Type B pancreatic cell (in vitro differentiated cells): ENCODE results near the gene COLEC11. TPM values are rescaled to one million over a fixed set of nuclear protein-coding genes. Genes with fewer than 3 reads are reported as not detected.

Experiments
- DNase-seq: peaks from one replicate; pipeline ENCODE4 v3.0.0; 2021; ENCODE audit warnings: mixed read lengths; ENCODE audit not compliant: unreplicated experiment; ENCODE audit errors: extremely low spot score
- H3K27ac Mint-ChIP-seq: 2 replicates; pipeline ENCODE4 v1.8.0; 2021; ENCODE audit warnings: mild to moderate bottlenecking, mixed read lengths
- H3K27me3 Mint-ChIP-seq: 2 replicates; pipeline ENCODE4 v1.8.0; 2021; ENCODE audit warnings: mixed read lengths
- H3K36me3 Mint-ChIP-seq: 2 replicates; pipeline ENCODE4 v1.8.0; 2021; ENCODE audit warnings: mixed read lengths
- H3K4me1 Mint-ChIP-seq: one replicate; pipeline ENCODE4 v1.8.0; 2021; ENCODE audit warnings: mixed read lengths; ENCODE audit not compliant: unreplicated experiment
- H3K4me3 Mint-ChIP-seq: 2 replicates; pipeline ENCODE4 v1.8.0; 2021; ENCODE audit warnings: mild to moderate bottlenecking, mixed read lengths
- H3K9me3 Mint-ChIP-seq: 2 replicates; pipeline ENCODE4 v1.8.0; 2021; ENCODE audit warnings: mixed read lengths
- long read RNA-seq: library from polyadenylated mRNA; unstranded; transcript quantifications from one replicate; pipeline ENCODE4 v2.0.0, GENCODE V29; 2020
- total RNA-seq: library from RNA; stranded (reverse); gene quantifications from 2 replicates; pipeline ENCODE4 v1.2.1, GENCODE V29; 2021; ENCODE audit warnings: low replicate concordance
- TF ChIP-seq, protein P1 (sequence below): fragments of 200-600 bp; sonication (generic); conservative IDR thresholded peaks from 2 replicates; pipeline ENCODE4 v1.5.0; 2021; ENCODE audit warnings: antibody characterized with exemption, mild to moderate bottlenecking

COLEC11 gene
- total RNA-seq, result 0.33 and 0.63 TPM in 2 replicates
- long read RNA-seq, result 0 reads

GRCh38 chr2:3594493-3595281 lies at the start of gene COLEC11:
TSS of gene COLEC11 (plus strand) at chr2:3595112. CDS start at chr2:3604341, 9,229 bp downstream.
- Mint-ChIP-seq H3K4me1 (peaks cover 9% of the 10 kb centered on the region), H3K36me3 (peaks cover 7% of the 10 kb centered on the region), H3K9me3 (no peaks in the 10 kb centered on the region), H3K27me3 (peaks cover 9% of the 10 kb centered on the region), H3K27ac (peak within 1 kb of the TSS; percentile 12), H3K4me3 (no peak within 1 kb of the TSS)
- TF ChIP-seq, protein P1, sequence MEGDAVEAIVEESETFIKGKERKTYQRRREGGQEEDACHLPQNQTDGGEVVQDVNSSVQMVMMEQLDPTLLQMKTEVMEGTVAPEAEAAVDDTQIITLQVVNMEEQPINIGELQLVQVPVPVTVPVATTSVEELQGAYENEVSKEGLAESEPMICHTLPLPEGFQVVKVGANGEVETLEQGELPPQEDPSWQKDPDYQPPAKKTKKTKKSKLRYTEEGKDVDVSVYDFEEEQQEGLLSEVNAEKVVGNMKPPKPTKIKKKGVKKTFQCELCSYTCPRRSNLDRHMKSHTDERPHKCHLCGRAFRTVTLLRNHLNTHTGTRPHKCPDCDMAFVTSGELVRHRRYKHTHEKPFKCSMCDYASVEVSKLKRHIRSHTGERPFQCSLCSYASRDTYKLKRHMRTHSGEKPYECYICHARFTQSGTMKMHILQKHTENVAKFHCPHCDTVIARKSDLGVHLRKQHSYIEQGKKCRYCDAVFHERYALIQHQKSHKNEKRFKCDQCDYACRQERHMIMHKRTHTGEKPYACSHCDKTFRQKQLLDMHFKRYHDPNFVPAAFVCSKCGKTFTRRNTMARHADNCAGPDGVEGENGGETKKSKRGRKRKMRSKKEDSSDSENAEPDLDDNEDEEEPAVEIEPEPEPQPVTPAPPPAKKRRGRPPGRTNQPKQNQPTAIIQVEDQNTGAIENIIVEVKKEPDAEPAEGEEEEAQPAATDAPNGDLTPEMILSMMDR, result no peak
- no peak for DNase-seq

DNA sequence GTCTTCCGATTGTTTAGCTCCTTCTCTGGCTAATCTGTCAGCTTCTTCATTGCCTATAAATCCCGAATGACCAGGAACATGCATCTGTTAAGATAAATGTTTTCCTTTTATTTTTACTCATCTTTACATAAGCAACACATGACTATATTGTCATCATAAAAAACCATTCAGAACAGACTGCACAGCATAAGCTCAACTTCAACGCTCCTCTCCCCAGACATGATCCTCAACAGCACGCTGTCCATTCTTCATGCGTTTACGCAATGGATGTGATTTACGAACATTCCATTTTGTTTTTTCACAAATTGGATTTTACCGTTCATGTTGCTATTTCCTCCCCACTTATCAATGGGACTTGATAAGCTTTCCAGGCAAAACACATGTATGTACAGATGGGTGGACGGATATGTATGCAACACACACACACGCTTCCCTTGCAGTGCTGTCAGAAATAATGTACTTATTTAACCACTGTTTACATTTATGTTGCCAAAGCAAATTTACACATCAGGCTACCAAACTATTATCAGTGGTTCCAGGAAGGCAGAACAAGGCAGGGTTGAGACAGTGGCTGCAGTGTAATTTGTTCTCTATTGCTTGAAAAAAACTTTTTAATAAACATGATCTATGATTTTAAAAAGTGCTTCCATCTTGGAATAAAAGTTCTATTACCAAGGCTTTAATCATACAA lies 49.0 kb upstream of the COLEC11 start:
- Mint-ChIP-seq H3K4me3 (no peak overlapping the region), H3K27ac (no peak overlapping the region), H3K27me3 (no peaks in the 10 kb centered on the region), H3K9me3 (no peaks in the 10 kb centered on the region), H3K36me3 (peaks cover 45% of the 10 kb centered on the region), H3K4me1 (no peaks in the 10 kb centered on the region)
- DNase-seq, result no peak
- TF ChIP-seq, protein P1, result no peak

GRCh38 chr2:3547915-3548314 lies 47.0 kb upstream of the COLEC11 start:
- Mint-ChIP-seq H3K27me3 (no peaks in the 10 kb centered on the region), H3K36me3 (peaks cover 41% of the 10 kb centered on the region), H3K27ac (no peak overlapping the region), H3K4me3 (no peak overlapping the region), H3K9me3 (no peaks in the 10 kb centered on the region), H3K4me1 (no peaks in the 10 kb centered on the region)
- TF ChIP-seq, protein P1, result no peak
- DNase-seq, result no peak

- no peak overlapping the region for H3K27ac Mint-ChIP-seq
- no peak for DNase-seq
- no peaks in the 10 kb centered on the region for H3K9me3 Mint-ChIP-seq
- no peak overlapping the region for H3K4me3 Mint-ChIP-seq
- H3K36me3 Mint-ChIP-seq, result peaks cover 19% of the 10 kb centered on the region
- TF ChIP-seq, protein P1, result no peak
- H3K4me1 Mint-ChIP-seq, result no peaks in the 10 kb centered on the region
- no peaks in the 10 kb centered on the region for H3K27me3 Mint-ChIP-seq
These were observed 41.0 kb upstream of the COLEC11 start for GRCh38 chr2:3553946-3554345.

- TF ChIP-seq, protein P1, result no peak
- Mint-ChIP-seq H3K36me3 (peaks cover 5% of the 10 kb centered on the region), H3K4me3 (peak overlapping the region; percentile 93), H3K27ac (peak overlapping the region; percentile 92), H3K27me3 (no peaks in the 10 kb centered on the region), H3K9me3 (no peaks in the 10 kb centered on the region), H3K4me1 (no peaks in the 10 kb centered on the region)
- DNase-seq, result no peak
These were observed 37.2 kb upstream of the COLEC11 start for GRCh38 chr2:3557639-3558204.
